ENCODE results near the gene GDAP1L1.

DNA sequence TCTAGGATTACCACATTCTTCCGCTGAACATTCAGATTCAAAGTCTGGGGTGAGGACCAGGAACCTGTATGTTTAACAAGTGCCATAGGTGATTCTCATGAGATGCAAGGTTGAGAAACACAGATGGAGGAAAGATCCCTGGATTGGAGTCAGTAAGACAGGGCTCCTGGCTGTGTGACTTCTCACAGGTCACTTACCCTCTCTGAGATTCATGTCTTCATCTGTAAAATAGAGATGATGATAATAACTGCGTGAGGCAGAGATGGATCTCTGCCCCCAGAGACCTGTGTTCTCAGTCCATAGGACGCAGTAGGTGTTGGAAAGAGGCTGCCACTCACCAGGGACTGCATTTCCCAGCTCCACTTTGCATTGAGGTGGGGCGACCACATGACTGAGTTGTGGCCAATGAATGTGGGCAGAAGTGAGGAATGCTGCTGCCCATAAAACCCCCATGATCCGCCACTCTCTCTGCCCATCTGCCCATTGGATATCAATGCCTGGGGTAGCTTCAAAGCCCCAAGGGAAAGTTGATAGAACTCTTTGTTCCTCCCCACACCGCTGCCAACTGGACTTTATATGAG is 13.6 kb upstream of the GDAP1L1 start:
- TF ChIP-seq, protein P1, sequence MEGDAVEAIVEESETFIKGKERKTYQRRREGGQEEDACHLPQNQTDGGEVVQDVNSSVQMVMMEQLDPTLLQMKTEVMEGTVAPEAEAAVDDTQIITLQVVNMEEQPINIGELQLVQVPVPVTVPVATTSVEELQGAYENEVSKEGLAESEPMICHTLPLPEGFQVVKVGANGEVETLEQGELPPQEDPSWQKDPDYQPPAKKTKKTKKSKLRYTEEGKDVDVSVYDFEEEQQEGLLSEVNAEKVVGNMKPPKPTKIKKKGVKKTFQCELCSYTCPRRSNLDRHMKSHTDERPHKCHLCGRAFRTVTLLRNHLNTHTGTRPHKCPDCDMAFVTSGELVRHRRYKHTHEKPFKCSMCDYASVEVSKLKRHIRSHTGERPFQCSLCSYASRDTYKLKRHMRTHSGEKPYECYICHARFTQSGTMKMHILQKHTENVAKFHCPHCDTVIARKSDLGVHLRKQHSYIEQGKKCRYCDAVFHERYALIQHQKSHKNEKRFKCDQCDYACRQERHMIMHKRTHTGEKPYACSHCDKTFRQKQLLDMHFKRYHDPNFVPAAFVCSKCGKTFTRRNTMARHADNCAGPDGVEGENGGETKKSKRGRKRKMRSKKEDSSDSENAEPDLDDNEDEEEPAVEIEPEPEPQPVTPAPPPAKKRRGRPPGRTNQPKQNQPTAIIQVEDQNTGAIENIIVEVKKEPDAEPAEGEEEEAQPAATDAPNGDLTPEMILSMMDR (conservative IDR thresholded peaks at IDR 0.05; ENCODE audit: low read length) = no peak
- no peak for TF ChIP-seq EZH2phosphoT487 (IDR thresholded peaks at IDR 0.05; ENCODE audit: borderline replicate concordance, low read depth, low read length)
